Measurements from ENCODE around the gene MLLT3. TPM values are rescaled to one million over a fixed set of nuclear protein-coding genes. Genes with fewer than 3 reads are reported as not detected.

The MLLT3 gene
- total and polyA plus RNA-seq, 7 experiments from 2014 or later = 40.9 to 85.3 (median 64.8) TPM

GRCh38 chr9:20312732-20313131 is 309.6 kb downstream of the MLLT3 start:
- intact Hi-C loops (cut with micrococcal nuclease) = loop anchor here in 1 of 2 donors (1.0 kb wide), 1 partner anchor 9 kb away; no protein-coding TSS in a partner anchor
- ATAC-seq (no peak), DNase-seq (no peak)
- Histone ChIP-seq H3K4me1 (ENCODE audit: control insufficient read depth in 2 of 2, insufficient read depth in 2 of 2, low read length in 2 of 2) (peaks cover 14 to 33% of the 10 kb centered on the region in 2 donors), H3K36me3 (ENCODE audit: control insufficient read depth in 2 of 3, insufficient read depth in 3 of 3, low read length in 3 of 3) (no peaks in the 10 kb centered on the region), H3K27me3 (ENCODE audit: control insufficient read depth in 2 of 2, insufficient read depth in 2 of 2, low read length in 2 of 2) (no peaks in the 10 kb centered on the region), H3K4me3 (ENCODE audit: low read length) (no peak overlapping the region), H3K27ac (ENCODE audit: low read depth, low read length) (no peak overlapping the region), H3K9me3 (ENCODE audit: control insufficient read depth in 2 of 3, low read length in 3 of 3) (no peaks in the 10 kb centered on the region)
- ChIA-PET CTCF (no interaction called here), POLR2A (interaction anchor here (0.8 to 1.9 kb wide), 3 partner anchors 9 to 11 kb away, joined by 3 to 12 read pairs (median 5); no protein-coding TSS in a partner anchor)
- H3K27me3 Mint-ChIP-seq = peaks cover 0 to 3% (median 0%) of the 10 kb centered on the region in 5 donors
- peaks cover 0 to 19% (median 4%) of the 10 kb centered on the region in 5 donors for H3K36me3 Mint-ChIP-seq
- H3K9me3 Mint-ChIP-seq = peaks cover 0 to 13% (median 0%) of the 10 kb centered on the region in 11 donors
- H3K4me3 Mint-ChIP-seq = peak overlapping the region in 2 of 10 donors; percentile 17 to 18
- peak overlapping the region in 5 of 9 donors; percentile 28 to 99 (median 80) for H3K27ac Mint-ChIP-seq
- peaks cover 24 to 80% (median 65%) of the 10 kb centered on the region in 7 donors for H3K4me1 Mint-ChIP-seq

- Mint-ChIP-seq H3K9me3 (peaks cover 0 to 13% (median 0%) of the 10 kb centered on the region in 11 donors), H3K4me1 (peaks cover 8 to 60% (median 43%) of the 10 kb centered on the region in 7 donors), H3K36me3 (peaks cover 0 to 15% (median 3%) of the 10 kb centered on the region in 5 donors), H3K27me3 (peaks cover 0 to 3% (median 0%) of the 10 kb centered on the region in 5 donors), H3K27ac (no peak overlapping the region), H3K4me3 (no peak overlapping the region)
- no peak for ATAC-seq
- intact Hi-C loops (cut with micrococcal nuclease) = no loop called here
- DNase-seq = no peak
- Histone ChIP-seq H3K36me3 (ENCODE audit: control insufficient read depth in 2 of 3, insufficient read depth in 3 of 3, low read length in 3 of 3) (no peaks in the 10 kb centered on the region), H3K27ac (ENCODE audit: low read depth, low read length) (no peak overlapping the region), H3K27me3 (ENCODE audit: control insufficient read depth in 2 of 2, insufficient read depth in 2 of 2, low read length in 2 of 2) (no peaks in the 10 kb centered on the region), H3K9me3 (ENCODE audit: control insufficient read depth in 2 of 3, low read length in 3 of 3) (no peaks in the 10 kb centered on the region), H3K4me3 (ENCODE audit: low read length) (no peak overlapping the region), H3K4me1 (ENCODE audit: control insufficient read depth in 2 of 2, insufficient read depth in 2 of 2, low read length in 2 of 2) (peaks cover 5 to 11% of the 10 kb centered on the region in 2 donors)
- ChIA-PET POLR2A (interaction anchor here (1.0 kb wide), 1 partner anchor 9 kb away, joined by 3 read pairs; no protein-coding TSS in a partner anchor), CTCF (no interaction called here)
Measured at GRCh38 chr9:20310024-20310423, 312.3 kb downstream of the MLLT3 start.

GRCh38 chr9:20309124-20309523 is 313.2 kb downstream of the MLLT3 start:
- Histone ChIP-seq H3K4me3 (ENCODE audit: low read length) (no peak overlapping the region), H3K4me1 (ENCODE audit: control insufficient read depth in 2 of 2, insufficient read depth in 2 of 2, low read length in 2 of 2) (peaks cover 0 to 3% of the 10 kb centered on the region in 2 donors), H3K36me3 (ENCODE audit: control insufficient read depth in 2 of 3, insufficient read depth in 3 of 3, low read length in 3 of 3) (no peaks in the 10 kb centered on the region), H3K27ac (ENCODE audit: low read depth, low read length) (no peak overlapping the region), H3K27me3 (ENCODE audit: control insufficient read depth in 2 of 2, insufficient read depth in 2 of 2, low read length in 2 of 2) (no peaks in the 10 kb centered on the region), H3K9me3 (ENCODE audit: control insufficient read depth in 2 of 3, low read length in 3 of 3) (no peaks in the 10 kb centered on the region)
- Mint-ChIP-seq H3K9me3 (peaks cover 0 to 13% (median 0%) of the 10 kb centered on the region in 11 donors), H3K4me1 (peaks cover 4 to 51% (median 34%) of the 10 kb centered on the region in 7 donors), H3K4me3 (no peak overlapping the region), H3K36me3 (peaks cover 0 to 13% (median 3%) of the 10 kb centered on the region in 5 donors), H3K27ac (no peak overlapping the region), H3K27me3 (peaks cover 0 to 3% (median 0%) of the 10 kb centered on the region in 5 donors)
- DNase-seq = no peak
- no peak for ATAC-seq
- intact Hi-C loops (cut with micrococcal nuclease) = no loop called here
- ChIA-PET POLR2A (interaction anchor here (2.5 kb wide), 1 partner anchor 10 kb away, joined by 15 read pairs; no protein-coding TSS in a partner anchor), CTCF (no interaction called here)

- H3K36me3 ChIP-seq (ENCODE audit: control insufficient read depth in 2 of 3, insufficient read depth in 3 of 3, low read length in 3 of 3) = no peaks in the 10 kb centered on the region
- intact Hi-C loops (cut with micrococcal nuclease) = no loop called here
- no peak for ATAC-seq
- Mint-ChIP-seq H3K4me1 (peaks cover 4 to 37% (median 19%) of the 10 kb centered on the region in 7 donors), H3K27me3 (peaks cover 0 to 7% (median 0%) of the 10 kb centered on the region in 5 donors), H3K27ac (peak overlapping the region in 1 of 9 donors; percentile 62), H3K4me3 (no peak overlapping the region), H3K9me3 (peaks cover 0 to 11% (median 0%) of the 10 kb centered on the region in 11 donors), H3K36me3 (peaks cover 0 to 10% (median 3%) of the 10 kb centered on the region in 5 donors)
- no peak overlapping the region for H3K27ac ChIP-seq (ENCODE audit: low read depth, low read length)
- ChIA-PET POLR2A (interaction anchor here (1.0 to 2.5 kb wide), 3 partner anchors 8 to 23 kb away, joined by 3 to 15 read pairs (median 7); no protein-coding TSS in a partner anchor), CTCF (no interaction called here)
- no peak for DNase-seq
- no peaks in the 10 kb centered on the region for H3K9me3 ChIP-seq (ENCODE audit: control insufficient read depth in 2 of 3, low read length in 3 of 3)
- H3K4me1 ChIP-seq (ENCODE audit: control insufficient read depth in 2 of 2, insufficient read depth in 2 of 2, low read length in 2 of 2) = no peaks in the 10 kb centered on the region
- H3K4me3 ChIP-seq (ENCODE audit: low read length) = no peak overlapping the region
- no peaks in the 10 kb centered on the region for H3K27me3 ChIP-seq (ENCODE audit: control insufficient read depth in 2 of 2, insufficient read depth in 2 of 2, low read length in 2 of 2)
Measured at GRCh38 chr9:20307621-20308020, 314.7 kb downstream of the MLLT3 start.

- H3K27me3 Mint-ChIP-seq = peaks cover 0 to 7% (median 0%) of the 10 kb centered on the region in 5 donors
- H3K27ac Mint-ChIP-seq = no peak overlapping the region
- H3K4me3 Mint-ChIP-seq = no peak overlapping the region
- H3K9me3 Mint-ChIP-seq = peaks cover 0 to 11% (median 1%) of the 10 kb centered on the region in 11 donors
- Histone ChIP-seq H3K9me3 (ENCODE audit: control insufficient read depth in 2 of 3, low read length in 3 of 3) (no peaks in the 10 kb centered on the region), H3K4me3 (ENCODE audit: low read length) (no peak overlapping the region), H3K27ac (ENCODE audit: low read depth, low read length) (no peak overlapping the region), H3K4me1 (ENCODE audit: control insufficient read depth in 2 of 2, insufficient read depth in 2 of 2, low read length in 2 of 2) (peaks cover 0 to 13% of the 10 kb centered on the region in 2 donors), H3K36me3 (ENCODE audit: control insufficient read depth in 2 of 3, insufficient read depth in 3 of 3, low read length in 3 of 3) (no peaks in the 10 kb centered on the region), H3K27me3 (ENCODE audit: control insufficient read depth in 2 of 2, insufficient read depth in 2 of 2, low read length in 2 of 2) (no peaks in the 10 kb centered on the region)
- ChIA-PET POLR2A (interaction anchor here (0.7 to 2.9 kb wide), 4 partner anchors 13 to 29 kb away, joined by 3 to 10 read pairs (median 4); no protein-coding TSS in a partner anchor), CTCF (no interaction called here)
- peaks cover 0 to 8% (median 0%) of the 10 kb centered on the region in 5 donors for H3K36me3 Mint-ChIP-seq
- no peak for ATAC-seq
- no peak for DNase-seq
- peaks cover 8 to 48% (median 35%) of the 10 kb centered on the region in 7 donors for H3K4me1 Mint-ChIP-seq
- intact Hi-C loops (cut with micrococcal nuclease) = no loop called here
Measured at GRCh38 chr9:20305452-20305851, 316.8 kb downstream of the MLLT3 start.

- no peak for DNase-seq
- H3K9me3 ChIP-seq (ENCODE audit: control insufficient read depth in 2 of 3, low read length in 3 of 3) = no peaks in the 10 kb centered on the region
- POLR2A ChIA-PET = interaction anchor here (0.7 to 1.5 kb wide), 3 partner anchors 11 to 132 kb away, joined by 3 to 9 read pairs (median 4); no protein-coding TSS in a partner anchor
- H3K36me3 Mint-ChIP-seq = peaks cover 0 to 14% (median 0%) of the 10 kb centered on the region in 5 donors
- no peaks in the 10 kb centered on the region for H3K27me3 ChIP-seq (ENCODE audit: control insufficient read depth in 2 of 2, insufficient read depth in 2 of 2, low read length in 2 of 2)
- H3K4me3 Mint-ChIP-seq = no peak overlapping the region
- ATAC-seq = no peak
- peaks cover 0 to 7% (median 0%) of the 10 kb centered on the region in 5 donors for H3K27me3 Mint-ChIP-seq
- peaks cover 0 to 25% of the 10 kb centered on the region in 2 donors for H3K4me1 ChIP-seq (ENCODE audit: control insufficient read depth in 2 of 2, insufficient read depth in 2 of 2, low read length in 2 of 2)
- intact Hi-C loops (cut with micrococcal nuclease) = no loop called here
- peaks cover 0 to 8% (median 0%) of the 10 kb centered on the region in 11 donors for H3K9me3 Mint-ChIP-seq
- no peak overlapping the region for H3K4me3 ChIP-seq (ENCODE audit: low read length)
- H3K27ac ChIP-seq (ENCODE audit: low read depth, low read length) = no peak overlapping the region
- H3K36me3 ChIP-seq (ENCODE audit: control insufficient read depth in 2 of 3, insufficient read depth in 3 of 3, low read length in 3 of 3) = no peaks in the 10 kb centered on the region
- H3K27ac Mint-ChIP-seq = peak overlapping the region in 1 of 9 donors; percentile 32
- CTCF ChIA-PET = no interaction called here
- peaks cover 14 to 54% (median 45%) of the 10 kb centered on the region in 7 donors for H3K4me1 Mint-ChIP-seq
Measured at GRCh38 chr9:20303996-20304395, 318.3 kb downstream of the MLLT3 start.
